ENCODE results near the gene ADAM17.
"Not testable (repeated sequence)": the region's sequence is repeated elsewhere in the genome, so short reads cannot be mapped to it uniquely, and the experiment has no call there.

GRCh38 chr2:9513946-9514345, 41.7 kb downstream of the ADAM17 start:
- not testable (repeated sequence) for TF ChIP-seq CTCF, POLR2A (IDR thresholded peaks at IDR 0.05)
